OCI-LY3 (cell line): ENCODE data around the gene MCM5.

Source experiments
- H2AFZ ChIP-seq: fragments of 200-600, 300-600 bp; shearing (Covaris generic); 2 replicates; pipeline ENCODE4 v1.6.0; 2014; ENCODE audit warnings: antibody characterized with exemption, low read depth, low read length
- H3K27ac ChIP-seq: fragments of 200-600, 300-600 bp; sonication (generic); 2 replicates; pipeline ENCODE4 v1.5.1; 2014; ENCODE audit warnings: mild to moderate bottlenecking, low read length, moderate library complexity, mixed read lengths
- H3K27me3 ChIP-seq: fragments of 200-600, 300-600 bp; sonication (generic); 2 replicates; pipeline ENCODE4 v1.6.1; 2014; ENCODE audit warnings: low read depth, low read length, mixed read lengths
- H3K36me3 ChIP-seq: fragments of 200-600, 300-600 bp; sonication (generic); replicated peaks from 2 replicates; pipeline ENCODE3; 2014; ENCODE audit warnings: low read depth, low read length, mixed read lengths
- H3K4me1 ChIP-seq: fragments of 300-600, 200-600 bp; sonication (generic); 2 replicates; pipeline ENCODE4 v1.6.1; 2014; ENCODE audit warnings: low read length, mixed read lengths
- H3K4me2 ChIP-seq: fragments of 200-600, 300-600 bp; sonication (generic); 2 replicates; pipeline ENCODE4 v1.6.1; 2014; ENCODE audit warnings: low read length, mixed read lengths
- H3K4me3 ChIP-seq: fragments of 300-600, 200-600 bp; sonication (generic); 2 replicates; pipeline ENCODE4 v1.5.1; 2014; ENCODE audit warnings: antibody characterized with exemption, mild to moderate bottlenecking, low read length, moderate library complexity
- H3K79me2 ChIP-seq: fragments of 300-600, 200-600 bp; shearing (Covaris generic); 2 replicates; pipeline ENCODE4 v1.6.1; 2014; ENCODE audit warnings: mild to moderate bottlenecking, low read length, mixed read lengths
- H3K9ac ChIP-seq: fragments of 300-600, 200-600 bp; shearing (Covaris generic); 2 replicates; pipeline ENCODE4 v1.6.0; 2014; ENCODE audit warnings: mild to moderate bottlenecking, low read length, moderate library complexity
- H3K9me3 ChIP-seq: fragments of 200-600, 300-600 bp; shearing (Covaris generic); 2 replicates; pipeline ENCODE4 v1.6.1; 2014; ENCODE audit warnings: low read length, mixed read lengths; ENCODE audit not compliant: insufficient read depth
- H4K20me1 ChIP-seq: fragments of 200-600, 300-600 bp; sonication (generic); 2 replicates; pipeline ENCODE4 v1.6.1; 2016; ENCODE audit warnings: low read length, mixed read lengths; ENCODE audit not compliant: insufficient read depth
- CTCF ChIP-seq: fragments of 200-600, 300-600 bp; sonication (generic); IDR thresholded peaks from 2 replicates; pipeline ENCODE4 v1.5.1; 2014; ENCODE audit warnings: antibody characterized with exemption, low read length, low read depth
- EZH2phosphoT487 ChIP-seq: fragments of 200-600 bp; shearing (Covaris generic); IDR thresholded peaks from 2 replicates; pipeline ENCODE4 v1.6.1; 2018; ENCODE audit warnings: antibody characterized with exemption, mixed run types, low read depth

The MCM5 gene

DNA sequence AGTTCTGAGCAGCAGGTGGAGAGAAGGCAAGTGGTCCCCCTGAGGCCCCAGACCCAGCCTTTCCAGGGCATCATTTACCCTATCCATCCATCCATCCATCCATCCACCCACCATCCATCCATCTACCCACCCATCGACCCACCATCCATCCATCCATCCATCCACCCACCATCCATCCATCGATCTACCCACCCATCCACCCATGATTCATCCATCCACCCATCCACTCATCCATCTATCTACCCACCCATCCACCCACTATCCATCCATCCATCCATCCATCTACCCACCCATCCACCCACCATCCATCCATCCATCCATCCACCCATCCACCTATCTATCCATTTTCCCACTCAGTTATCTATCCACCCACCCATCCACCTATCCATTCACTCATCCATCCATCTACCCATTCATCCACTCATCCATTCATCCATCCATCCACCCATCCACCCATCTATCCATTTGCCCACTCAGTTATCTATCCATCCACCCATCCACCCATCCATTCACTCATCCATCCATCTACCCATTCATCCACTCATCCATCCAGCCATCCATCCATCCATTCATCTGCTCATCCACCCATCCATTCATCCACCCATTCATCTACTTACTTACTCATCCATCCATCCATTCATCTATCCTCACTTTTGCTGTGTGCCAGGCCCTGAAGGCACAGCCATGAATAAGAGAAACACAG lies 63.4 kb downstream of the MCM5 start:
- H3K27me3 ChIP-seq, result no peaks in the 10 kb centered on the region
- H3K4me1 ChIP-seq, result no peaks in the 10 kb centered on the region
- H3K4me2 ChIP-seq, result no peak overlapping the region
- H3K9me3 ChIP-seq, result no peaks in the 10 kb centered on the region
- H4K20me1 ChIP-seq, result no peaks in the 10 kb centered on the region
- no peak overlapping the region for H2AFZ ChIP-seq
- H3K79me2 ChIP-seq, result no peaks in the 10 kb centered on the region
- H3K9ac ChIP-seq, result no peak overlapping the region
- no peak overlapping the region for H3K4me3 ChIP-seq
- H3K27ac ChIP-seq, result no peak overlapping the region
- TF ChIP-seq CTCF (no peak), EZH2phosphoT487 (no peak)
- no peaks in the 10 kb centered on the region for H3K36me3 ChIP-seq

DNA sequence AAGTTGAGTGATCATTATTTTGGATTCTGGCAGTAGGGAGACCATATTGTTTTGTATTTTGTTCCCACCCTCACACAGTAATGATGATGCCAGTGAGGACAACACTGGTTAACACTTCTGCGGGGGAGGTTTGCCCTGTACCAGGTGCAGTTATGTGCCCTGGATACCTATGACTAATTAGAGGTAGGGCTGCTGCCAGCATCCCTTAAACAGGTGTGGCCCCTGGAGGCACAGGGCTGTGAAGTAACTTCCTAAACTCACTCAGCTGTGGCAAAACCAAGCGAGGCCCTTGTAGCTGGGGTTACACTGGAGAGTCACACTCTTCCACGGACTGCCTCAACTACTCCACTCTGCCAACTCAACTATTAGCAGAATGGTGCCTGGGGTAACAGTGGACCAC lies 64.5 kb downstream of the MCM5 start:
- H3K4me1 ChIP-seq, result no peaks in the 10 kb centered on the region
- H3K27ac ChIP-seq, result no peak overlapping the region
- no peaks in the 10 kb centered on the region for H3K9me3 ChIP-seq
- no peak overlapping the region for H3K4me2 ChIP-seq
- H3K79me2 ChIP-seq, result no peaks in the 10 kb centered on the region
- H3K36me3 ChIP-seq, result no peaks in the 10 kb centered on the region
- H3K9ac ChIP-seq, result no peak overlapping the region
- no peak overlapping the region for H3K4me3 ChIP-seq
- H3K27me3 ChIP-seq, result no peaks in the 10 kb centered on the region
- no peak for TF ChIP-seq EZH2phosphoT487
- no peak for TF ChIP-seq CTCF
- no peaks in the 10 kb centered on the region for H4K20me1 ChIP-seq
- no peak overlapping the region for H2AFZ ChIP-seq

DNA sequence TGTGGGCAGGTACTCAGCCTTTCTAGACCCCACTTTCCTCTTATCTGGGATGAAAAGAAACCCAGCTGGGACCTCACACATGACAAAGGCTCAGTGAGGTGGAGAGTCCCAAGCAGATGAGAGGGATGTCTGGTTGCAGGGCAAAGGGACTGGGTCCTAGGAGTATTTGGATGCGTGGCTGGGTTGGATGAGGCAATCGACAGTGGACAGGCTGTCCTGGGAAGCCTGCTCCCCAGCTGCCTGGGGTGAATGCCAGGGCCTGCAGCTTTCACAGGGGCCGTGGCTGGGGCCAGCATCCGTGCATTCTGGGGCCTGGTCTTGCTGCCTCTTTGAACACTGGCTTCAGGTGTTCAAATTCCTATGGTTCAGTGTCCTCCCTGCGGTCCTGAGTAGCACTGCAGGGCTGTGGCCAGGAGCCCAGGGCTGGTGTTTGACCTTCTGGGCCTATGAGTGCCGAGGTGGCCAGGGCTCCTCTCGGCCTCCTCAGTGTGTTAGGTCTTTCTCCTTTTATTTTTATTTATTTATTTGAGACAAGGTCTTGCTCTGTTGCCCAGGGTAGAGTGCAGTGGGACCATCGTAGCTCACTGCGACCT lies 65.3 kb downstream of the MCM5 start:
- H3K36me3 ChIP-seq, result no peaks in the 10 kb centered on the region
- no peaks in the 10 kb centered on the region for H3K27me3 ChIP-seq
- no peak overlapping the region for H3K9ac ChIP-seq
- no peaks in the 10 kb centered on the region for H4K20me1 ChIP-seq
- no peaks in the 10 kb centered on the region for H3K79me2 ChIP-seq
- H3K27ac ChIP-seq, result no peak overlapping the region
- no peak overlapping the region for H2AFZ ChIP-seq
- no peak overlapping the region for H3K4me3 ChIP-seq
- no peaks in the 10 kb centered on the region for H3K9me3 ChIP-seq
- no peaks in the 10 kb centered on the region for H3K4me1 ChIP-seq
- no peak overlapping the region for H3K4me2 ChIP-seq
- TF ChIP-seq EZH2phosphoT487 (no peak), CTCF (no peak)

GRCh38 chr22:35467681-35468434 lies 67.9 kb downstream of the MCM5 start:
- no peaks in the 10 kb centered on the region for H3K4me1 ChIP-seq
- H3K9me3 ChIP-seq, result no peaks in the 10 kb centered on the region
- H3K4me2 ChIP-seq, result no peak overlapping the region
- no peaks in the 10 kb centered on the region for H3K79me2 ChIP-seq
- no peak overlapping the region for H3K27ac ChIP-seq
- no peak overlapping the region for H3K9ac ChIP-seq
- H2AFZ ChIP-seq, result no peak overlapping the region
- no peaks in the 10 kb centered on the region for H4K20me1 ChIP-seq
- H3K27me3 ChIP-seq, result 0 out of 2 replicates have a peak, but pooled peaks cover 2% of the 10 kb centered on the region
- TF ChIP-seq CTCF, result no peak
- no peak for TF ChIP-seq EZH2phosphoT487
- no peaks in the 10 kb centered on the region for H3K36me3 ChIP-seq
- no peak overlapping the region for H3K4me3 ChIP-seq
